ENCODE results near the gene SARDH.

- TF ChIP-seq, protein P1, sequence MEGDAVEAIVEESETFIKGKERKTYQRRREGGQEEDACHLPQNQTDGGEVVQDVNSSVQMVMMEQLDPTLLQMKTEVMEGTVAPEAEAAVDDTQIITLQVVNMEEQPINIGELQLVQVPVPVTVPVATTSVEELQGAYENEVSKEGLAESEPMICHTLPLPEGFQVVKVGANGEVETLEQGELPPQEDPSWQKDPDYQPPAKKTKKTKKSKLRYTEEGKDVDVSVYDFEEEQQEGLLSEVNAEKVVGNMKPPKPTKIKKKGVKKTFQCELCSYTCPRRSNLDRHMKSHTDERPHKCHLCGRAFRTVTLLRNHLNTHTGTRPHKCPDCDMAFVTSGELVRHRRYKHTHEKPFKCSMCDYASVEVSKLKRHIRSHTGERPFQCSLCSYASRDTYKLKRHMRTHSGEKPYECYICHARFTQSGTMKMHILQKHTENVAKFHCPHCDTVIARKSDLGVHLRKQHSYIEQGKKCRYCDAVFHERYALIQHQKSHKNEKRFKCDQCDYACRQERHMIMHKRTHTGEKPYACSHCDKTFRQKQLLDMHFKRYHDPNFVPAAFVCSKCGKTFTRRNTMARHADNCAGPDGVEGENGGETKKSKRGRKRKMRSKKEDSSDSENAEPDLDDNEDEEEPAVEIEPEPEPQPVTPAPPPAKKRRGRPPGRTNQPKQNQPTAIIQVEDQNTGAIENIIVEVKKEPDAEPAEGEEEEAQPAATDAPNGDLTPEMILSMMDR (optimal IDR thresholded peaks at IDR 0.05 in 1 of 3, IDR thresholded peaks at IDR 0.05 in 1 of 3, conservative IDR thresholded peaks at IDR 0.05 in 1 of 3; ENCODE audit: extremely low read depth in 1 of 3, insufficient read depth in 2 of 3, low read length in 3 of 3) = no peak
- no peak for TF ChIP-seq EZH2 (IDR thresholded peaks at IDR 0.05; ENCODE audit: low read length)
These were observed 31.7 kb downstream of the SARDH start for GRCh38 chr9:133706307-133707050.

All from keratinocyte (primary cell).